H1 (cell line): ENCODE results near the gene TMIGD3. TPM values are rescaled to one million over a fixed set of nuclear protein-coding genes. Genes with fewer than 3 reads are reported as not detected.

Experiments used
- CTCF ChIA-PET: fragments of 300-600 bp; sonication (Branson Sonifier 250); formaldehyde crosslinking; loops from one replicate; lab custom pipeline; 2021; ENCODE audit not compliant: partially characterized antibody; lab: Charles Lee
- POLR2A ChIA-PET: fragments of 300-600 bp; sonication (Branson Sonifier 250); formaldehyde crosslinking; loops from one replicate; lab custom pipeline; 2021; ENCODE audit warnings: inconsistent platforms; ENCODE audit not compliant: partially characterized antibody; lab: Charles Lee
- DNase-seq, 2 experiments: peaks; one replicate each; pipeline versions ENCODE4 v3.0.0 to v3.0.0-alpha.2; 2010 to 2022; ENCODE audit warnings: low spot score in 2 of 2, low read depth in 1 of 2, mixed read lengths in 1 of 2
- FAIRE-seq: peaks from 2 replicates; lab custom pipeline; 2011; peaks lifted over from hg19 to GRCh38; lab: Jason Lieb, UNC
- H2AFZ ChIP-seq: 2 replicates; pipeline ENCODE4 v1.8.1; 2012; ENCODE audit warnings: low read length, inconsistent platforms
- H2AK5ac ChIP-seq: 2 replicates; pipeline ENCODE4 v1.6.1; 2013; ENCODE audit warnings: low read depth, low read length
- H2BK120ac ChIP-seq: replicated peaks from 2 replicates; pipeline ENCODE3; 2013; ENCODE audit warnings: low read depth, low read length, inconsistent platforms
- H2BK12ac ChIP-seq: 2 replicates; pipeline ENCODE4 v1.6.1; 2013; ENCODE audit warnings: low read depth, low read length
- H2BK15ac ChIP-seq: 2 replicates; pipeline ENCODE4 v1.6.1; 2013; ENCODE audit warnings: low read length
- H2BK20ac ChIP-seq: 2 replicates; pipeline ENCODE4 v1.6.1; 2013; ENCODE audit warnings: low read length
- H2BK5ac ChIP-seq: 2 replicates; pipeline ENCODE4 v1.6.1; 2013; ENCODE audit warnings: low read depth, low read length
- H3K14ac ChIP-seq: 2 replicates; pipeline ENCODE4 v1.6.1; 2013; ENCODE audit warnings: inconsistent platforms; ENCODE audit not compliant: insufficient read length
- H3K18ac ChIP-seq: 2 replicates; pipeline ENCODE4 v1.6.1; 2013; ENCODE audit warnings: low read length; ENCODE audit errors: extremely low read depth
- H3K23ac ChIP-seq: 2 replicates; pipeline ENCODE4 v1.6.1; 2013; ENCODE audit warnings: inconsistent platforms; ENCODE audit not compliant: insufficient read length
- H3K23me2 ChIP-seq: 2 replicates; pipeline ENCODE4 v1.6.1; 2013; ENCODE audit warnings: low read depth, low read length
- H3K27ac ChIP-seq: 2 replicates; pipeline ENCODE4 v1.6.1; 2011; ENCODE audit warnings: low read depth, low read length, inconsistent platforms
- H3K27me3 ChIP-seq, 4 experiments: replicated peaks in 1 of 4; 1 replicate in 1 of 4; 2 replicates in 3 of 4; pipeline versions ENCODE4 v1.6.1 to v1.8.1; 2011 to 2013; ENCODE audit warnings: low read length in 3 of 4, mild to moderate bottlenecking in 3 of 4, inconsistent platforms in 2 of 4, mixed read lengths in 2 of 4, moderate library complexity in 1 of 4; ENCODE audit not compliant: control insufficient read depth in 3 of 4, insufficient read depth in 3 of 4; ENCODE audit errors: extremely low read depth in 1 of 4
- H3K36me3 ChIP-seq, 4 experiments: 2 replicates each; pipeline versions ENCODE4 v1.6.1 to v1.8.1; 2011 to 2013; ENCODE audit warnings: mild to moderate bottlenecking in 4 of 4, low read length in 3 of 4, moderate library complexity in 2 of 4, control low read depth in 1 of 4, inconsistent platforms in 1 of 4; ENCODE audit not compliant: insufficient read depth in 4 of 4, control insufficient read depth in 2 of 4
- H3K4ac ChIP-seq: replicated peaks from 2 replicates; pipeline ENCODE3; 2013; ENCODE audit warnings: low read length, low read depth, mixed read lengths, inconsistent platforms; ENCODE audit not compliant: insufficient read length
- H3K4me1 ChIP-seq, 4 experiments: replicated peaks in 1 of 4; 1 replicate in 1 of 4; 2 replicates in 3 of 4; pipeline versions ENCODE4 v1.6.1 to v1.8.1; 2011 to 2013; ENCODE audit warnings: low read length in 3 of 4, inconsistent platforms in 2 of 4, mixed read lengths in 1 of 4; ENCODE audit not compliant: insufficient read depth in 4 of 4, control insufficient read depth in 3 of 4
- H3K4me2 ChIP-seq, 2 experiments: 2 replicates each; pipeline versions ENCODE4 v1.6.1 to v1.8.1; 2011 to 2013; ENCODE audit warnings: low read depth in 2 of 2, low read length in 2 of 2, control low read depth in 1 of 2, inconsistent platforms in 1 of 2, mild to moderate bottlenecking in 1 of 2; ENCODE audit not compliant: insufficient read depth in 1 of 2
- H3K4me3 ChIP-seq, 4 experiments: fragments of 200-600, 300-600 bp in 1 of 4; sonication (generic), shearing (Covaris generic), sonication (Bioruptor Twin) in 1 of 4; 2 replicates each; pipeline versions ENCODE4 v1.5.1 to v1.8.1; 2011 to 2016; ENCODE audit warnings: low read length in 4 of 4, low read depth in 3 of 4, control low read depth in 2 of 4, inconsistent platforms in 2 of 4, mild to moderate bottlenecking in 2 of 4, mixed read lengths in 1 of 4, moderate library complexity in 1 of 4; ENCODE audit not compliant: insufficient read depth in 2 of 4; ENCODE audit errors: extremely low read depth in 1 of 4
- H3K56ac ChIP-seq: replicated peaks from 2 replicates; pipeline ENCODE3; 2013; ENCODE audit warnings: low read depth, mild to moderate bottlenecking, mixed read lengths, low read length, inconsistent platforms; ENCODE audit not compliant: insufficient read length
- H3K79me1 ChIP-seq: 2 replicates; pipeline ENCODE4 v1.6.1; 2013; ENCODE audit warnings: low read depth, low read length, control low read depth
- H3K79me2 ChIP-seq, 2 experiments: 2 replicates each; pipeline versions ENCODE4 v1.6.1 to v1.8.1; 2012 to 2013; ENCODE audit warnings: low read length in 2 of 2, mild to moderate bottlenecking in 2 of 2, inconsistent platforms in 1 of 2; ENCODE audit not compliant: insufficient read depth in 2 of 2, control insufficient read depth in 1 of 2
- H3K9ac ChIP-seq, 4 experiments: replicated peaks in 1 of 4; 1 replicate in 1 of 4; 2 replicates in 3 of 4; pipeline versions ENCODE4 v1.6.1 to v1.8.1; 2011 to 2013; ENCODE audit warnings: low read depth in 3 of 4, low read length in 3 of 4, control low read depth in 2 of 4, mild to moderate bottlenecking in 2 of 4, moderate library complexity in 2 of 4, inconsistent platforms in 1 of 4; ENCODE audit errors: extremely low read depth in 1 of 4
- H3K9me3 ChIP-seq, 2 experiments: 2 replicates each; pipeline versions ENCODE4 v1.6.1 to v1.8.1; 2012 to 2013; ENCODE audit warnings: mild to moderate bottlenecking in 2 of 2, moderate library complexity in 2 of 2, control low read depth in 1 of 2, inconsistent platforms in 1 of 2, low read depth in 1 of 2, low read length in 1 of 2, mixed read lengths in 1 of 2; ENCODE audit not compliant: insufficient read depth in 2 of 2
- H4K20me1 ChIP-seq, 2 experiments: replicated peaks in 1 of 2; 2 replicates each; pipeline versions ENCODE3 to v1.8.1; 2011 to 2013; ENCODE audit warnings: inconsistent platforms in 2 of 2, low read length in 2 of 2, mild to moderate bottlenecking in 1 of 2; ENCODE audit not compliant: insufficient read depth in 2 of 2, control insufficient read depth in 1 of 2
- H4K5ac ChIP-seq: 2 replicates; pipeline ENCODE4 v1.6.1; 2013; ENCODE audit warnings: low read length, low read depth, mixed read lengths, inconsistent platforms; ENCODE audit not compliant: insufficient read length
- H4K8ac ChIP-seq: 2 replicates; pipeline ENCODE4 v1.8.0; 2013; ENCODE audit warnings: mild to moderate bottlenecking, moderate library complexity, low read length, inconsistent platforms; ENCODE audit not compliant: insufficient read depth; ENCODE audit errors: extremely low read depth
- H4K91ac ChIP-seq: replicated peaks from 2 replicates; pipeline ENCODE3; 2013; ENCODE audit warnings: low read length, mixed read lengths, inconsistent platforms; ENCODE audit not compliant: insufficient read length
- EGR1 ChIP-seq: IDR thresholded peaks from 2 replicates; pipeline ENCODE4 v1.6.1; 2011; ENCODE audit warnings: low read depth, low read length, borderline replicate concordance
- EP300 ChIP-seq, 2 experiments: IDR thresholded peaks; 1 replicate in 1 of 2; 2 replicates in 1 of 2; pipeline ENCODE4 v1.6.1; 2011 to 2012; ENCODE audit warnings: low read depth in 2 of 2, low read length in 2 of 2, mild to moderate bottlenecking in 2 of 2, borderline replicate concordance in 1 of 2, inconsistent platforms in 1 of 2, moderate library complexity in 1 of 2
- HDAC2 ChIP-seq, 2 experiments: fragments of 300-600 bp in 1 of 2; sonication (generic) in 1 of 2; IDR thresholded peaks; 2 replicates each; pipeline ENCODE4 v1.6.1; 2011 to 2012; ENCODE audit warnings: low read depth in 2 of 2, low read length in 2 of 2, mild to moderate bottlenecking in 2 of 2, moderate library complexity in 2 of 2, borderline replicate concordance in 1 of 2, inconsistent platforms in 1 of 2
- KDM4A ChIP-seq: IDR thresholded peaks from one replicate; pipeline ENCODE4 v1.7.1; 2012; ENCODE audit warnings: low read depth, mild to moderate bottlenecking, moderate library complexity, low read length, inconsistent platforms; ENCODE audit not compliant: severe bottlenecking
- MAFK ChIP-seq: IDR thresholded peaks from 2 replicates; pipeline ENCODE4 v1.6.1; 2012; ENCODE audit warnings: low read depth, mild to moderate bottlenecking, improper control_type of control experiment, low read length
- POLR2A ChIP-seq, 2 experiments: IDR thresholded peaks; 1 replicate in 1 of 2; 2 replicates in 1 of 2; pipeline ENCODE4 v1.6.1; 2011; ENCODE audit warnings: low read depth in 2 of 2, low read length in 2 of 2, mild to moderate bottlenecking in 2 of 2; ENCODE audit errors: control extremely low read depth in 1 of 2
- RAD21 ChIP-seq, 2 experiments: IDR thresholded peaks in 1 of 2; conservative IDR thresholded peaks in 1 of 2; 2 replicates each; pipeline ENCODE4 v1.6.1; 2011; ENCODE audit warnings: low read depth in 2 of 2, low read length in 2 of 2, improper control_type of control experiment in 1 of 2, inconsistent platforms in 1 of 2, mild to moderate bottlenecking in 1 of 2, moderate library complexity in 1 of 2
- RXRA ChIP-seq: IDR thresholded peaks from 2 replicates; pipeline ENCODE4 v1.6.1; 2011; ENCODE audit warnings: low read depth, mild to moderate bottlenecking, low read length, moderate library complexity; ENCODE audit not compliant: insufficient read depth
- SP1 ChIP-seq: IDR thresholded peaks from 2 replicates; pipeline ENCODE4 v1.6.1; 2011; ENCODE audit warnings: low read depth, low read length
- SRF ChIP-seq: IDR thresholded peaks from 2 replicates; pipeline ENCODE4 v1.6.1; 2011; ENCODE audit warnings: mild to moderate bottlenecking, low read depth, low read length, moderate library complexity
- TCF12 ChIP-seq: IDR thresholded peaks from 2 replicates; pipeline ENCODE4 v1.6.1; 2011; ENCODE audit warnings: low read depth, mild to moderate bottlenecking, low read length
- WGBS, 2 experiments: shearing (Covaris generic) in 1 of 2; methylation state at CpG; one replicate each; pipeline versions ENCODE4 v1.1.6 to v1.1.7; 2013 to 2015; ENCODE audit warnings: low lambda C conversion rate in 2 of 2, mixed read lengths in 2 of 2, inconsistent platforms in 1 of 2, low coverage in 1 of 2, missing lambda C conversion rate in 1 of 2; ENCODE audit not compliant: insufficient replicate concordance in 2 of 2, insufficient coverage in 1 of 2, insufficient read length in 1 of 2; ENCODE audit errors: extremely low coverage in 1 of 2, missing lambda C conversion rate in 1 of 2; 5-methylcytosine and 5-hydroxymethylcytosine counted together
- polyA plus RNA-seq, 7 experiments: library from polyadenylated mRNA; depleted of rRNA in 3 of 7; stranded (reverse) in 5 of 7; unstranded in 2 of 7; fragments of >200 nt in 5 of 7; fragments of 200-250 nt in 2 of 7; gene quantifications; 1 replicate in 5 of 7; 2 replicates in 1 of 7; 4 replicates in 1 of 7; pipeline versions ENCODE4 v1.2.1 to v1.2.3, GENCODE V29; 2011 to 2013; ENCODE audit warnings: missing spikeins in 2 of 7, mixed read lengths in 2 of 7
- total RNA-seq: library from RNA; stranded (reverse); fragmentation: NEBNext Ultra II Directional; extraction: Animal tissue kit (Norgen Biotek cat#: 25700); gene quantifications from 2 replicates; pipeline ENCODE4 v1.2.1, GENCODE V29; 2021

The TMIGD3 gene
- total and polyA plus RNA-seq, 2 of the 8 experiments (the other 6 are each of a cell fraction or from before 2014, with no cell fraction given), result not detected

GRCh38 chr1:111497592-111497991, 5.8 kb downstream of the TMIGD3 start:
- H3K4me1 ChIP-seq, result no peaks in the 10 kb centered on the region
- no peak overlapping the region for H2AK5ac ChIP-seq
- H3K4me3 ChIP-seq, result no peak overlapping the region
- H3K27me3 ChIP-seq, result no peaks in the 10 kb centered on the region
- H3K56ac ChIP-seq, result no peak overlapping the region
- no peak overlapping the region for H3K4me2 ChIP-seq
- no peak overlapping the region for H3K9ac ChIP-seq
- no peak overlapping the region for H2BK120ac ChIP-seq
- no peak overlapping the region for H4K91ac ChIP-seq
- H3K36me3 ChIP-seq, result no peaks in the 10 kb centered on the region
- no peak overlapping the region for H3K27ac ChIP-seq
- no peak overlapping the region for H4K8ac ChIP-seq
- no peak for FAIRE-seq
- H2BK12ac ChIP-seq, result no peak overlapping the region
- no peaks in the 10 kb centered on the region for H4K20me1 ChIP-seq
- no peak overlapping the region for H2BK5ac ChIP-seq
- CTCF ChIA-PET, result interaction anchor here (1.0 to 3.1 kb wide), 6 partner anchors 10 to 272 kb away, joined by 3 to 21 read pairs (median 4); no protein-coding TSS in a partner anchor
- no peak overlapping the region for H2AFZ ChIP-seq
- POLR2A ChIA-PET, result no interaction called here
- H4K5ac ChIP-seq, result no peak overlapping the region
- no peak overlapping the region for H2BK20ac ChIP-seq
- H2BK15ac ChIP-seq, result no peak overlapping the region
- 90% methylated on average over 5 of the region's 5 CpGs; no CpG with 5 or more reads in 1 of the 2 experiments for WGBS, 2 experiments
- no peak overlapping the region for H3K14ac ChIP-seq
- no peak overlapping the region for H3K4ac ChIP-seq
- TF ChIP-seq EP300 (IDR thresholded peaks at IDR 0.05; ENCODE audit: borderline replicate concordance in 1 of 2, low read depth in 2 of 2, low read length in 2 of 2) (no peak), TCF12 (no peak), POLR2A (IDR thresholded peaks at IDR 0.05; ENCODE audit: control extremely low read depth in 1 of 2, low read depth in 2 of 2, low read length in 2 of 2) (no peak), SP1 (no peak), EGR1 (no peak), RXRA (no peak), HDAC2 (IDR thresholded peaks at IDR 0.05; ENCODE audit: borderline replicate concordance in 1 of 2, low read depth in 2 of 2, low read length in 2 of 2) (no peak), MAFK (no peak), RAD21 (IDR thresholded peaks at IDR 0.05 in 1 of 2, conservative IDR thresholded peaks at IDR 0.05 in 1 of 2; ENCODE audit: low read depth in 2 of 2, low read length in 2 of 2) (no peak), SRF (no peak), KDM4A (no peak)
- TF ChIP-seq, all 59 proteins: peak for 0
- no peaks in the 10 kb centered on the region; the same call in 1 of the 2 replicates for H3K23me2 ChIP-seq
- H3K79me2 ChIP-seq, result no peaks in the 10 kb centered on the region
- no peak for DNase-seq
- no peak overlapping the region for H3K18ac ChIP-seq
- H3K23ac ChIP-seq, result no peak overlapping the region
- no peaks in the 10 kb centered on the region for H3K79me1 ChIP-seq
- H3K9me3 ChIP-seq, result no peaks in the 10 kb centered on the region
